ENCODE results near the gene ASXL1. TPM values are rescaled to one million over a fixed set of nuclear protein-coding genes. Genes with fewer than 3 reads are reported as not detected.
"Not testable (repeated sequence)": the region's sequence is repeated elsewhere in the genome, so short reads cannot be mapped to it uniquely, and the experiment has no call there.

Gene ASXL1
- total and polyA plus RNA-seq, 2 experiments from 2014 or later: 10.4 to 29.0 TPM

GRCh38 chr20:32406701-32407100 is 48.6 kb downstream of the ASXL1 start:
- Mint-ChIP-seq H3K4me3 (no peak overlapping the region), H3K27me3 (ENCODE audit: insufficient read depth, low read depth, poor library complexity) (no peaks in the 10 kb centered on the region), H3K9me3 (no peaks in the 10 kb centered on the region), H3K27ac (no peak overlapping the region), H3K36me3 (ENCODE audit: low read depth) (no peaks in the 10 kb centered on the region), H3K4me1 (no peaks in the 10 kb centered on the region)
- Histone ChIP-seq H4K20me1 (replicated peaks; ENCODE audit: insufficient read depth) (peaks cover 20% of the 10 kb centered on the region), H3K9me2 (ENCODE audit: insufficient read depth) (no peaks in the 10 kb centered on the region), H2AFZ (no peak overlapping the region), H3K79me2 (replicated peaks; ENCODE audit: insufficient read depth) (no peaks in the 10 kb centered on the region), H3K4me2 (no peak overlapping the region), H3K36me3 (ENCODE audit: insufficient read depth) (no peaks in the 10 kb centered on the region), H3K4me3 (no peak overlapping the region), H3K27me3 (ENCODE audit: insufficient read depth) (no peaks in the 10 kb centered on the region), H3K4me1 (ENCODE audit: insufficient read depth) (no peaks in the 10 kb centered on the region), H3K27ac (ENCODE audit: low read depth) (no peak overlapping the region), H3F3A (replicated peaks; ENCODE audit: low read depth) (no peaks in the 10 kb centered on the region)
- ATAC-seq (no peak), DNase-seq (ENCODE audit: low spot score) (no peak)
- TF ChIP-seq CREB1 (CRISPR knock-in tag; IDR thresholded peaks at IDR 0.05; ENCODE audit: low read depth) (no peak), EZH2 (IDR thresholded peaks at IDR 0.05; ENCODE audit: low read depth, unreplicated experiment) (no peak), STAT1 (IDR thresholded peaks at IDR 0.05; ENCODE audit: unreplicated experiment) (no peak), NANOG (IDR thresholded peaks at IDR 0.05; ENCODE audit: borderline replicate concordance) (no peak), POLR2AphosphoS5 (IDR thresholded peaks at IDR 0.05; ENCODE audit: low read depth) (no peak), CTCF (conservative IDR thresholded peaks at IDR 0.05; ENCODE audit: low read depth in 2 of 2) (no peak), JUNB (IDR thresholded peaks at IDR 0.05; ENCODE audit: unreplicated experiment) (no peak), ZNF331 (CRISPR knock-in tag; IDR thresholded peaks at IDR 0.05; ENCODE audit: low read depth) (no peak), ZNF114 (CRISPR knock-in tag; IDR thresholded peaks at IDR 0.05) (no peak), REST (IDR thresholded peaks at IDR 0.05; ENCODE audit: unreplicated experiment) (no peak)

- ATAC-seq; H3K4me3 ChIP-seq; H3K4me1 ChIP-seq (ENCODE audit: insufficient read depth); H3K9me2 ChIP-seq (ENCODE audit: insufficient read depth); H3K36me3 Mint-ChIP-seq (ENCODE audit: low read depth); H3K4me1 Mint-ChIP-seq; H3K27ac Mint-ChIP-seq; H2AFZ ChIP-seq; H3K36me3 ChIP-seq (ENCODE audit: insufficient read depth); H3K9me3 Mint-ChIP-seq; H3K27me3 Mint-ChIP-seq (ENCODE audit: insufficient read depth, low read depth, poor library complexity); H3K4me3 Mint-ChIP-seq; H3K27me3 ChIP-seq (ENCODE audit: insufficient read depth); H3F3A ChIP-seq (replicated peaks; ENCODE audit: low read depth); H3K4me2 ChIP-seq; DNase-seq (ENCODE audit: low spot score); H3K79me2 ChIP-seq (replicated peaks; ENCODE audit: insufficient read depth); H3K27ac ChIP-seq (ENCODE audit: low read depth): not testable (repeated sequence)
- peaks cover 20% of the 10 kb centered on the region for H4K20me1 ChIP-seq (replicated peaks; ENCODE audit: insufficient read depth)
Observed at GRCh38 chr20:32407131-32407750, 49.1 kb downstream of the ASXL1 start.

All from GM23338 (cell line).